Ascending aorta (tissue), 2 donors: ENCODE results near the gene GPR156. TPM values are rescaled to one million over a fixed set of nuclear protein-coding genes. Genes with fewer than 3 reads are reported as not detected.

ENCODE experiments used
- DNase-seq, 2 donors: peaks; one replicate each; pipeline ENCODE4 v3.0.0-alpha.2; 2019; ENCODE audit warnings: low spot score in 2 of 2
- H3K27ac ChIP-seq, 2 donors: fragments of 200-600 bp; sonication (generic); one replicate each; pipeline ENCODE4 v1.5.1; 2016 to 2017; ENCODE audit warnings: mild to moderate bottlenecking in 1 of 2
- H3K27me3 ChIP-seq: fragments of 200-600 bp; sonication (generic); one replicate; pipeline ENCODE4 v1.5.1; 2017
- H3K36me3 ChIP-seq, 2 donors: fragments of 200-600 bp; sonication (generic); one replicate each; pipeline ENCODE4 v1.5.1; 2016
- H3K4me1 ChIP-seq, 2 donors: fragments of 200-600 bp; sonication (generic); one replicate each; pipeline ENCODE4 v1.5.1; 2016 to 2017; ENCODE audit warnings: mild to moderate bottlenecking in 1 of 2
- H3K4me3 ChIP-seq, 2 donors: fragments of 200-600 bp; sonication (generic); one replicate each; pipeline ENCODE4 v1.5.1; 2016 to 2017; ENCODE audit warnings: mild to moderate bottlenecking in 1 of 2
- H3K9me3 ChIP-seq, 2 donors: fragments of 200-600 bp; sonication (generic); one replicate each; pipeline ENCODE4 v1.5.1; 2016
- intact Hi-C: fragments of 100-400 bp; cut with DNase I; formaldehyde crosslinking; loops from one replicate; pipeline ENCODE4 v1.15.1; 2023
- total RNA-seq: library from RNA; depleted of rRNA; stranded (reverse); fragments of >200 nt; gene quantifications from one replicate; pipeline ENCODE4 v1.1.0, GENCODE V29; 2016
- TF ChIP-seq, protein P1 (sequence below), 3 experiments: fragments of 200-600 bp in 2 of 3; fragments of 450-650 bp in 1 of 3; sonication (generic) in 2 of 3; IDR thresholded peaks; one replicate each; pipeline ENCODE4 v1.5.1; 2016 to 2019; ENCODE audit warnings: antibody characterized with exemption in 3 of 3, mild to moderate bottlenecking in 1 of 3, moderate library complexity in 1 of 3

Gene GPR156
- total RNA-seq, 1 donor from 2014 or later, result not detected

DNA sequence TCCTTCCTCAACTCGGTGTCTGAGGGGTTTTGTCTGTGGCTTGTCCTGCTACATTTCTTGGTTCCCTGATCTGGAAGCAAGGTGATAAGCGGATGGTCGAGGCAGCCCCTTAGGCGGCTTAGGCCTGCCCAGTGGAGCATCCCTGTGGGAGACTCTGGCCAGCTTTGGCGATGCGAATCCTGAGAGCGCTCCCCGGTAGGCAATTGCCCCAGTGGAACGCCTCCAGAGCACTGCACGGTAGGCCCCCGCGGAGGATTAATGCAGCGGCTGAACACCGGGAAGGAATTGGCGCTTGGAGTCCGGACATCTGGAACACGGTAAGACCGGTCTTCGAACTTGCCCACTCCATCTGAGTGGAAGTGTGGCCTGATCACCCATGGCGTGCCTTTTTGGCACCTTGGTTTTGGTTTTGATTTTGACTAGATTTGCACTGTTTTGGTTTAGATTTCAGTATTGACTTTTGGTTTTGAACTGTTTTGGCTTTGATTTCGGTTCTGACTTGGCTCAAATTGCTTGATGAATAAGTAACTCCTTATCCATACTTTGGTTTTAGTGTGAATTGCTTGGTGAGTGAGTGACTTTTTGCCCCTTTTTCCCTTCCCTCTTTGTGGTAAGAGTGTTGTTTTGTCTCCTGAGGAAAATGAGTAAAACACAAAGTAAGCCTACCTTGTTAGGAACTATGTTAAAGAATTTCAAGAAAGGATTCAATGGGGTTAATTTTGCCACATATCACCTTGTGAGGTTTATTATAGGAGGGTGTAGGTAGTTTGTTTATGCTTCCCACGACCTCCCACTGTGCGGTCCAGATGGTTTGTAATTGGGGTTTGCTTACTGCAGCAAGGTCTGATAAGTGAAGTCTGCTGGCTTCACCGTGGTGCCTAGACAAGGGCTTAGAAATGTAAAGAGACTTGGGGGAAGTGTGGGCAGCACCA, 27.1 kb upstream of the GPR156 start:
- H3K4me3 ChIP-seq, result no peak overlapping the region
- H3K27me3 ChIP-seq, result no peaks in the 10 kb centered on the region
- intact Hi-C loops, result no loop called here
- no peak for DNase-seq
- TF ChIP-seq, protein P1, sequence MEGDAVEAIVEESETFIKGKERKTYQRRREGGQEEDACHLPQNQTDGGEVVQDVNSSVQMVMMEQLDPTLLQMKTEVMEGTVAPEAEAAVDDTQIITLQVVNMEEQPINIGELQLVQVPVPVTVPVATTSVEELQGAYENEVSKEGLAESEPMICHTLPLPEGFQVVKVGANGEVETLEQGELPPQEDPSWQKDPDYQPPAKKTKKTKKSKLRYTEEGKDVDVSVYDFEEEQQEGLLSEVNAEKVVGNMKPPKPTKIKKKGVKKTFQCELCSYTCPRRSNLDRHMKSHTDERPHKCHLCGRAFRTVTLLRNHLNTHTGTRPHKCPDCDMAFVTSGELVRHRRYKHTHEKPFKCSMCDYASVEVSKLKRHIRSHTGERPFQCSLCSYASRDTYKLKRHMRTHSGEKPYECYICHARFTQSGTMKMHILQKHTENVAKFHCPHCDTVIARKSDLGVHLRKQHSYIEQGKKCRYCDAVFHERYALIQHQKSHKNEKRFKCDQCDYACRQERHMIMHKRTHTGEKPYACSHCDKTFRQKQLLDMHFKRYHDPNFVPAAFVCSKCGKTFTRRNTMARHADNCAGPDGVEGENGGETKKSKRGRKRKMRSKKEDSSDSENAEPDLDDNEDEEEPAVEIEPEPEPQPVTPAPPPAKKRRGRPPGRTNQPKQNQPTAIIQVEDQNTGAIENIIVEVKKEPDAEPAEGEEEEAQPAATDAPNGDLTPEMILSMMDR (IDR thresholded peaks at IDR 0.05), result no peak
- H3K36me3 ChIP-seq, result no peaks in the 10 kb centered on the region
- H3K27ac ChIP-seq, result no peak overlapping the region
- no peaks in the 10 kb centered on the region for H3K9me3 ChIP-seq
- H3K4me1 ChIP-seq, result no peaks in the 10 kb centered on the region

DNA sequence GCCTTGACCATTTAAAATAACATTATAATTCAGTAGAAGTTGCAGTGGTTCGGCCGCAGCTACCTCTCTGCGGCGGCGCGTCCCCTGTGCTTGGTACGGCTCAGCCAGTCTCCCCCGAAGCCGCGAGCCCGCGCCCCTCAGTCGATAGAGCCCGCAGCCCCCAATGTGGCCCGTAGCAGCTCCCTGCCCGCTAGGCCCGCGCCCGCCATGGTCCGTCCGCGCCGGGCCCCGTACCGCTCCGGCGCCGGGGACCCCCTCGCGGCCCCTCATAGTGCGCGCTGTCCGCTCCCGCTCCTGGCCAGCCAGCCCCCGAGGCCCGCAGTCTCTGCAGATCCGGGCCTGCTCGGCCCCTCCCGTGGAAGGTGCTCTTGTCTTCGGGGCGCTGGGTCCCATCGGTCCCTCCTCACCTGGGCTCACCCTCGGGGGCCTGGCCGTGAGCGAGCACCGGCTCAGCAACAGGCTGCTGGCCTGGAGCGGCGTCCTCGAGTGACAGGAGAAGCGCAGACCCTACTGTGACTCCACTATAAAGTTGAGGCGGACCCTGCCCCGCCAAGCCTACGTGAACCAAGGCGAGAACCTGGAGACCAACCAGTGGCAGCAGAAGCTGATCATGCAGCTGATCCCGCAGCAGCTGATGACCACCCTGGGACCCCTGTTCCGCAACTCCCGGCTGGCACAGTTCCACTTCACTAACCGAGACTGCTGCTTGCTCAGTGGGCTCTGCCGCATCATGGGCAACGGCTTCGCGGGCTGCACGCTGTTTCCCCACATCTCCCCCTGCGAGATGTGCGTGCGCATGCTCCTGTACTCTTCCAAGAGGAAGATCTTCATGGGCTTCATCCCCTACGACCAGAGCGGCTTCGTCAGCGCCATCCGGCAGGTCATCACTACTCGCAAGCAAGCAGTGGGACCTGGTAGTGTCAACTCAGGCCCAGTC, 21.8 kb upstream of the GPR156 start:
- Histone ChIP-seq H3K4me3 (no peak overlapping the region), H3K4me1 (no peaks in the 10 kb centered on the region), H3K27ac (no peak overlapping the region), H3K36me3 (no peaks in the 10 kb centered on the region), H3K9me3 (no peaks in the 10 kb centered on the region), H3K27me3 (no peaks in the 10 kb centered on the region)
- no peak for DNase-seq
- intact Hi-C loops, result no loop called here
- TF ChIP-seq, protein P1 (IDR thresholded peaks at IDR 0.05), result no peak

DNA sequence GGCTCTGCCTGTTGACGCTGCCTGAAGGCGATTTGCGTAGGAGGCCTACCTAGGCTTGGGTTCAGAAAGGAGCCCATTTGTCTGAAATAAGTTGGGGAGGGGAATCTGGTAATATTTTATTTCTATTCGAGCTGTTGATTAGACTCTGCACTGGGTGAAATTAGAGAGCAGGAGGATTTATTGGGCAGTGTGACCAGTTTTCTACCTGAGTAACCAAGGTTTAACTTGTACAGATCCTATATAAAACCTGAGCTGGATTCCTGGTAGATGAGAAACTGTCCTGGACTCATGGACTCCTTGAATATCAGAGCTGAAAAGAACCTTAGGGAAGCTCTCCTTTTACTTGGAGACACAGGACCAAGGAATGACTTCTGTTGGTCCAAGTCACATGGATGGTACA, 19.6 kb upstream of the GPR156 start:
- no peaks in the 10 kb centered on the region for H3K9me3 ChIP-seq
- no peaks in the 10 kb centered on the region for H3K4me1 ChIP-seq
- TF ChIP-seq, protein P1 (IDR thresholded peaks at IDR 0.05), result no peak
- intact Hi-C loops, result no loop called here
- H3K27me3 ChIP-seq, result no peaks in the 10 kb centered on the region
- H3K36me3 ChIP-seq, result no peaks in the 10 kb centered on the region
- no peak overlapping the region for H3K4me3 ChIP-seq
- H3K27ac ChIP-seq, result no peak overlapping the region
- DNase-seq, result no peak

DNA sequence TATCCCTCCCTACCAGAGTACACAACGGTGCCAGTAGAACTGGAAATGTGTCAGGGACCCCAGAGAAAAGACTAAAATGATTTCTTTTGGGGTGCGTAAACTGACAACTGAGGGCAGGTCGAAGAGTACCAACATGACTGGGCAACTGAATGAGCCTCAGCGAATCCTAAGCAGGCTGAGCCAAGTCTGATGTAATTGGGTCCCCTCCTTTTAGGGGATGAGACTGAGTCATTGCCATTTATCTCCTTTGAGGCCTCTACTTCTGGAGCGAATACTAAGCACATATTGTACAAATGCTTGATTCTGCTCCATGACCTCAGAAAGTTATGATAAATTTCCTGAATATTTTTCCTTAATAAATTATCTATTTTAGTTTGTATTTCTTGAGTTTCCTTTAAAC, 17.3 kb upstream of the GPR156 start:
- TF ChIP-seq, protein P1 (IDR thresholded peaks at IDR 0.05), result no peak
- intact Hi-C loops, result no loop called here
- H3K36me3 ChIP-seq, result no peaks in the 10 kb centered on the region
- no peaks in the 10 kb centered on the region for H3K9me3 ChIP-seq
- H3K4me1 ChIP-seq, result no peaks in the 10 kb centered on the region
- H3K27ac ChIP-seq, result no peak overlapping the region
- no peaks in the 10 kb centered on the region for H3K27me3 ChIP-seq
- no peak for DNase-seq
- no peak overlapping the region for H3K4me3 ChIP-seq

DNA sequence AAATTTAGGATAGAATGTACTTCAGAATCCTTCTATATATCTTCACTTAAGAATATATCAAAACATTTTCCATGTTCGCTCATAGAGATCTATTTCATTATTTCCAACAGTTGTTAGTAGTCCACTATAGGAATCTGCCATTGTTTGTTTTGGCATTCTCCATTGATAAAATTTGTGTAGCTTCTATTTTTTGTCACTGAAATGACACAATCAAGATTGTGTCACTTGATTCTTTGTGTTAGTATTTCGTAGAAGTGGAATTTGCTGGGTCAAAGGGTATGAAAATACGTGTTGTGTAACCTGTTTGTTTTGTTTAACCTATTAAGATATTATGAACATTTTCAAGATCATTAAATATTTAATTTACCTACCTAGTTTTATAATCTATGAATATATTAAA, 15.9 kb upstream of the GPR156 start:
- Histone ChIP-seq H3K36me3 (no peaks in the 10 kb centered on the region), H3K27ac (no peak overlapping the region), H3K9me3 (no peaks in the 10 kb centered on the region), H3K27me3 (no peaks in the 10 kb centered on the region), H3K4me1 (no peaks in the 10 kb centered on the region), H3K4me3 (no peak overlapping the region)
- DNase-seq, result no peak
- intact Hi-C loops, result no loop called here
- TF ChIP-seq, protein P1 (IDR thresholded peaks at IDR 0.05), result no peak
